ENCODE data around the gene MUC20.
"Not testable (repeated sequence)": the region's sequence is repeated elsewhere in the genome, so short reads cannot be mapped to it uniquely, and the experiment has no call there.

MUC20 gene

DNA sequence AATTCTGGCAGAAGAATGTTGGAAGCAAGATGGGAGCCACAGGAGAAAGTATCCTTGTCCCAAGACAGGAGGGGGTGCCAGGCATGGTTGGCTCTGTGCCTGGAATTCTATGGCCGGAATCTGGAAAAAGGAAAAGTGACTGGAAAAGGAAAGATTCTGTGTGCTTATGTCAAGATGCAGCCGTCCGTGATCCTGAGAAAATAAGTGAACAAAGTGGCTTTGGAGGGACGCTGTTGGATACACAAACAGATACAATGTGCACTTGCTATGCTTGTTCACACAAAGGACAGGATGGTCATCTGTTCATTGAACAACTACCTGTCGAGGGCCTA is 28.5 kb upstream of the MUC20 start:
- H3K27ac ChIP-seq = no peak overlapping the region

GRCh38 chr3:195692781-195693427 is 27.9 kb upstream of the MUC20 start:
- H3K27ac ChIP-seq = no peak overlapping the region
- no peak overlapping the region for H3K4me3 ChIP-seq

More for the DNA sequence above, 28.5 kb upstream of the MUC20 start:
- no peak overlapping the region for H3K4me3 ChIP-seq

GRCh38 chr3:195693428-195694216 is 27.2 kb upstream of the MUC20 start:
- H3K4me3 ChIP-seq = no peak overlapping the region
- no peak overlapping the region for H3K27ac ChIP-seq

DNA sequence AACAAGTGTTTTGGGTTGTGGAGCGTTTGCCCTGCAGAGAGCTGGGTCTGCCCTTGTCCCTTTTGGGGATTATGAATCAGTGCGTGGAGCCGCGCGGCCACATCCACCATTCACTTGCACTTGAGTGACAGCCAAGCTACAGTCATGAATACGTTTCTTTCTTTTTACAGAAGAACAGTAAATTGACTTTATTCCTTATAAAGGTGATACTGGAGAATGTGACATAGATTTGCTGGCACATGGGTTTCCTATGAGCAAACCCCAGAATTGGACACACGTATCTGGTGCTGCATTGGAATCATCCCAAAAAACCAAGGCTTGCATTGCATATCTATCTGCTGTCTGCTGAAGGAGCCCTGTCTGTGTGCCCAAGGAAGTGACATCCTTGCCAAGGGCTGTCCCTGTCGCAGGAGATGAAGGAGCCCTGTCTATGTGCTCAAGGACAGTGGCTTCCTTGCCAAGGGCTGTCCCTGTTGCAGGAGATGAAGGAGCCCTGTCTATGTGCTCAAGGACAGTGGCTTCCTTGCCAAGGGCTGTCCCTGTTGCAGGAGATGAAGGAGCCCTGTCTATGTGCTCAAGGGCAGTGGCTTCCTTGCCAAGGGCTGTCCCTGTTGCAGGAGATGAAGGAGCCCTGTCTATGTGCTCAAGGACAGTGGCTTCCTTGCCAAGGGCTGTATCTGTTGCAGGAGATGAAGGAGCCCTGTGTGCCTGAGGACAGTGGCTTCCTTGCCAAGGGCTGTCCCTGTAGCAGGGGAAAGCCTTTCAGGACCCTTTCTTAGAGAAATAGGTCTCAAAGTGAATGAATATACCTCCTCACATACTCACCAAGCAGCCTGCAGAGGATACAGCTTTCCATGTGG is 26.3 kb upstream of the MUC20 start:
- H3K27ac ChIP-seq, H3K4me3 ChIP-seq: not testable (repeated sequence)

- Histone ChIP-seq H3K27ac (no peak overlapping the region), H3K4me3 (no peak overlapping the region)
These were observed 24.0 kb upstream of the MUC20 start for GRCh38 chr3:195696632-195697278.

GRCh38 chr3:195697582-195698324 is 23.0 kb upstream of the MUC20 start:
- H3K4me3 ChIP-seq = no peak overlapping the region
- H3K27ac ChIP-seq = no peak overlapping the region

DNA sequence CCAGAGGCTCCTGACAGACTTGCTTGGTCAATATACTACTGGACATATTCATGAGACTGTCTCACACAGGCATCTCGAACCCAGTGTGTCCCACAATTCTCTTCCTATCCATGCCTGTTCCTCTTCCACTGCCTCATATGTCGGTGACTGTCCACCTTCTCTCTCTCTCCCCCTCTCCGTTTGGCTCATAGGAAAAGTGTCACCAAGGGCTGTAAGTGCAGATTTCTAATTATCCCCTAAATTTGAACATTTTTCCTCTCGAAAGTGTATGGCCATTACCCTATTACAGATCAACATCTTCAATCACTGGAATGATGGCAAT is 22.5 kb upstream of the MUC20 start:
- no peak overlapping the region for H3K4me3 ChIP-seq
- peak overlapping the region in 1 of 21 experiments; percentile 4 for H3K27ac ChIP-seq

DNA sequence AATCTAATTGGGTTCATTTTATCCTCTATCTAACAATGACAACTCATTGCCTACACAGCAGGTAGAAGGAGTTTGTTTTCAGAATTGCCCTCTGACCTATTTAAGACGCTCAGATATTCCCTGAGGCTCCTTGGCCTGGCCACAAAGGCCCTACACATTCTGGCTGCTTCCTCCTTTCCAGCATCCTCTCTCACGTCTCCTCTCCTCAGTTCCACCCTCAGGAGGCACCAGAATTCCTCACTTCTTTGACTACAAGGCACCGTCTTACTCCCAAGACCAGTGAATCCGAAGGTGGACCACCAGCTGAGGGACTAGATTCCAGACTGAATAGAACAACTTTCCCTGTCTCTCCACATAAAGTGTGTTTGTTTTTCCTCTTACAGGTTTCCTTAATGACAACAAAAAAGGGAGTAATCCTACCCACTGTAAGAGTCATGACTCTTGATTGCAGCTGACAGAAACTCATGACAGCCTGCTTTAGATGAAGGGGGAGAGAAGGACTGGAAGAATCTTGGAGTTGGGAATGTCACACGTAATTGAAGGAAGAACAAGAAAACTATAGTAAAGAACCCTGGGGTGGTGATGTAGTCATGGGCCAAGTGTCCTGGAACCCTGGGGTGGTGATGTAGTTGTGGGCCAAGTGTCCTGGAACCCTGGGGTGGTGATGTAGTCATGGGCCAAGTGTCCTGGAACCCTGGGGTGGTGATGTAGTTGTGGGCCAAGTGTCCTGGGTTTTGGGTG is 22.0 kb upstream of the MUC20 start:
- peak overlapping the region in 3 of 21 experiments; percentile 3 to 26 (median 4) for H3K27ac ChIP-seq
- H3K4me3 ChIP-seq = no peak overlapping the region

GRCh38 chr3:195699388-195699771 is 21.4 kb upstream of the MUC20 start:
- Histone ChIP-seq H3K27ac (no peak overlapping the region), H3K4me3 (no peak overlapping the region)

DNA sequence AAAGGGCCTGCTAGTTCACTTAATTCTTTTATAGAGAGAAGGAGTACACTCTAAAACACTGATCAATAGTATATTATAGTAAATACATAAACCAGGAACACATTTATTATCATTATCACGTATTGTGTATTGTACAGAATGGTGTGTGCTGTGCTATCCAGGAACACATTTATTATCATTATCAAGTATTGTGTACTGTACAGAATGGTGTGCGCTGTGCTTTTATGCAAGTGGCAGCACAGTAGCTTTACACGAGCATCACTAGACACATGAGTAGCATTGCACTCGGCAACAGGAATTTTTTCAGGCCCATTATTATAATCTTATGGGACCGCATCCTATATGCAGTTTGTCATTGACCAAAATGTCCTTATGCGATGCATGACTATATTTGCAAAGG is 20.9 kb upstream of the MUC20 start:
- Histone ChIP-seq H3K27ac (no peak overlapping the region), H3K4me3 (no peak overlapping the region)

- H3K27ac ChIP-seq = no peak overlapping the region
- H3K4me3 ChIP-seq = no peak overlapping the region
These were observed 20.5 kb upstream of the MUC20 start for GRCh38 chr3:195700319-195700718.

DNA sequence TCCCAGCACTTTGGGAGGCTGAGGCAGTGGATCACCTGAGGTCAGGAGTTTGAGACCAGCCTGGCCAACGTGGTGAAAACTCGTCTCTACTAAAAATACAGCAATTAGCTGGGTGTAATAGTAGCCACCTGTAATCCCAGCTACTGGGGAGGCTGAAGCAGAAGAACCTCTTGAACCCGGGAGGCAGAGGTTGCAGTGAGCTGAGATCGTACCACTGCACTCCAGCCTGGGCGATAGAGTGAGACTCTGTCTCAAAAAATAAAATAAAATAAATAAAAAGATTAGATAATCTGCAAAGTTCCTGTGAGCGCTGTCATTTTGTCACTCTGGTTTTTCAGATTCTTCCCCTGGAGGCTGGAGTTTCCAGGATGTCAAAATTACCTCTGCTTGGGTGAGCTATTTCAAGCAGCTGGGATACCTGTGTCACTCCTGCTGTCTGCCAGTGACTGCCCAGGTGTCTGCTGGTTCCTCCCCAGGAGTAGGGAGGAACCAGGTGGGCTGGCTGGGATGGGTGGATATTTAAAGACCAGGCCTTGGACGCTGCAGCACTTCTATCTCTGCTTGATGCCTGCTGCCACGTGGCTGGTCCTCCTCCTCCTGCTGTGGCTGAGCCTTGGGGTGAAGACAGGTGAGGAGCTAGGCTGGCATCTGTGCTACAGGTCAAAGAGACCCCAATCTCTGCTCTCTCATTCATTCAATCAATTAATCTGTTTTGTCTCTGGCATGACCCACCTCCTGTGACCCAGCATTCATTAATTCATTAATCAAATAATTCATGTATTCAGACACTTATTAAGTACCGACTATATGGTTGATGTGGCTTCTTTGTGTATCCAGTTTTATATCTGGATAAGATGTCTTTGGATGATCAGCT is 19.5 kb upstream of the MUC20 start:
- H3K27ac ChIP-seq = no peak overlapping the region
- H3K4me3 ChIP-seq = no peak overlapping the region

DNA sequence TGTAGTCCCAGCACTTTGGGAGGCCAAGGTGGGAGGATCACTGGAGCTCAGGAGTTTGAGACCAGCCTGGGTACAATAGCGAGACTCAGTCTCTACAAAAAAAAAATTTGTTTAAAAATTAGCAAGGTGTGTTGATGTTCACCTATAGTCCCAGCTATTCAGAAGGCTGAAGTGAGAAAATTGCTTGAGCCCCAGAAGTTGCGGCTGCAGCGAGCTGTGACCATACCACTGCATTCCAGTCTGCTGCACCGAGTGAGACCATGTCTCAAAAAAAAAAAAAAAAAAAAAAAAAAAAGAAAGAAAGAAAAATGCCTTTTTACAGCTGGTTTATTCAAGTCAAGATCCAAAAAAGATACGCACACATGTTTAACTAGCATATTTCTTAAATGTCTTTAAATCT is 17.0 kb upstream of the MUC20 start:
- no peak overlapping the region for H3K4me3 ChIP-seq
- no peak overlapping the region for H3K27ac ChIP-seq

DNA sequence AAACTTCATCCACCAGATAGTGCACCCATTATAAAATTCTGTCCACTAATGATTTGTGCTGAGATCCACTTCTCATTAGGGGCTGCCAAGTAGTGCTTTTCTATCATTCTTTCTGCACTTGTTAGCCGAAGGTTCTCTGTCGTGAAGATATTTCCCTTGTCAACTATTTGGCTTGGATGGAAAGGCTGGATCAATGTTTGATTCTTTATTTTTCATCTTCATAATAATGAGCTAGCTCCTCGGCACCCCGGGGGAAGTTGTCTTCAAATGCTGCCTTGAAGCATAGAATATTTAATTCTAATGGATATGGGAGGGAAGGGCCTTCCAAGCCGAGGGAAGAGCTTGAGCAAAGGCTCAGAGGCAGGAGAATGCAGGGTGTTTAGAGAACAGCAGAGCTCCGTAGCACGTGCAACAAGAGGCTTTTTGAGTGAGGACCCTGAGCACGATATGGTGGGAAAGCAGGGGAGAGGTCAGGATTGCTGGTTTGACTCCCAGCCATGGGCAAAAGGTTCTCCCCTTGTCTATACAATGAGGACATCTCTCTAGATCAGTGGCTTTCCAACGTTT is 16.3 kb upstream of the MUC20 start:
- Histone ChIP-seq H3K27ac (no peak overlapping the region), H3K4me3 (no peak overlapping the region)

DNA sequence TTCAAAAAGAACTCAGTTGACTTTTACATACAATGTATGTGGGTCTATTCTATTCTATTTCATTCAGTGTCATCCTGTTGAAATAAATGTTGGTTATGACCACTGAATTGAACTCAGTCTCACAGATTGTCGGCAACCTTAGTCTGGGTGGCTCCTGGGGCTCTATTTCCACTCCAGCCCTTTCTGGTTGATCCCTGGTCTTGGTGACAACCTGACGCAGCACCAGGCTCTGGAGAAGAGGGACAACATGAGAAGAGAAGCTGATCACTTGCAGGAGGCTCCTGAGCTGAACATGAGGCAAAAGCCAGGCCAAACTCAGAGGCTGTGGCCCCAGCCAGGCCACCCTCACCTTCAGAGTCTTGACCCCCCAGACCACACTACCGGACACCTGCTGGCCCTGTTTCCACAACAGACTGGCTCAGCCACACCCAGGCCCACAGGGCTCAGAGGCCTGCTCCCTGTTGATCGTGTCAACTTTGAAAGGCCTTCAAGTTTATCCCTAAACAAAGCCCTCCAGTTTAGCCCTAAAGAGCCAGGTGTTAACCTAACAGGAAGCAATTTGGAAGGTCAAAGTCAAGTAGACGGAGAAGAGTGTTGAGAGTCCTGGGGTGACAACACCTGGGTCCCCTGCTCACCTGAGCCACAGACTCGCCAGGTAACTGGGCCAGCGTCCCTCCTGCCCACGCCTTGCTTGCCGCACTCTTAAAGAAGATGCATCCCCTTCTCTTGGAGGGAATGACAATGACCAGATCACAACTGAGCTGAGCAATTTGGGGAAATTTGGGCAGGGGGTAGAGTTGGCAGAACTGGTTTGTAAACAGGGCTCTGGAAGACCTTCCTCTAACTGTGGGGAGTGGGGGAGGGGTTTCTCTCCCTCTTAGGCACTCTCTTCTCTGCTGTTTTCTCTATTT is 15.4 kb upstream of the MUC20 start:
- H3K27ac ChIP-seq = no peak overlapping the region
- H3K4me3 ChIP-seq = no peak overlapping the region

GRCh38 chr3:195708061-195708460 is 12.7 kb upstream of the MUC20 start:
- Histone ChIP-seq H3K27ac (no peak overlapping the region), H3K4me3 (no peak overlapping the region)

Data from skin epidermis (tissue), 12 donors.